GM20431 (cell line): ENCODE data around the gene CLCA2.

Experiments used
- in situ Hi-C: fragments of 300-500 bp; cut with MseI, MboI; formaldehyde crosslinking; loops from one replicate; pipeline ENCODE4 v1.15.0; 2020; ENCODE audit warnings: low sequenced_read_pairs; ENCODE audit not compliant: unreplicated experiment

CLCA2 gene

DNA sequence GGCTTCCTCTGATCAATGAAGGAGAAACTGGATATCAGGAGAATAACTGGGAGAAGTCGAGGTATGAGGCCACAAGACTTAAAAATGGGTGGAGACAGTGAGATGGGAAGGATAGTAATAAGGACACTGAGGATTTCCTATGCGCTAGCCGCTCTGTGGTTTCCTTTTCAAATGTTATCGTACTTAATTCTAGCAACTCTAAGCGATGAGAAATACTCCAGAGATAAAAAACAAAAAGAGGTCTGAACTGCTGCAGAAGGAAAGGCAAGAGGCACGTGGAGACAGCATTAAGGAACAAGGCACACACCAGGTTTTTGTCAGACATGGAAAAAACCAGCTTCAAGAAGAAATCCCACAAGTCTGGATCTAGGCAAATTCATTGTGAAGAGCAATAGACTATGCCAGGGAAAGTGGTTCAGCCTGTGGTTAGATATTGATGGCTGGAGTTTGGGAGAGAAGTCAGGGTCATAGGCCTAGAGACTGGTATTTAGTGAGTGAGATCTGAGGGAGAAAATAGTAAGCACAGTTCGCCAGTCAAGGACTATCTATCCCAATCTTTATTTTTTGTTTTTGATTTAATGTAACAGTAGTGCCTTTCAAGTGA lies 5.3 kb downstream of the CLCA2 start:
- in situ Hi-C loops: no loop called here

DNA sequence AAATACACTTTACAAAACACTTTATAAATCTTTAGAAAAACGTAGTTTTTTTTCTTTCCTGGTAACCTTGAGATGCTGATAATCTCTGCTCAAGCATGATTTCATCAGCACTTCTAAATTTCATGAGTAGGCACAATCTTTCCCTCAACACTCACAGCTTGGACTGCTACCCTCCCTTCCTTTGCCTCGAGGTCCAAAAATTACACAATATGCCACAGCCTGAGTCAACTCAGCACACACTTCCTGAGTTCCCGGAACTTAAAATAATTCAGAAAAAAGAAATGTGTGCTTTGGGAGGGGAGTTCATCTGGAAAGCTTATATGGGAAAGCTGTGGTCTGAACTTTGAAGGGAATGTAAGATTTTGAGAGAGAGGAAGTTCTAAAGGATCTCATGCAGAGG lies 5.9 kb downstream of the CLCA2 start:
- in situ Hi-C loops: no loop called here

DNA sequence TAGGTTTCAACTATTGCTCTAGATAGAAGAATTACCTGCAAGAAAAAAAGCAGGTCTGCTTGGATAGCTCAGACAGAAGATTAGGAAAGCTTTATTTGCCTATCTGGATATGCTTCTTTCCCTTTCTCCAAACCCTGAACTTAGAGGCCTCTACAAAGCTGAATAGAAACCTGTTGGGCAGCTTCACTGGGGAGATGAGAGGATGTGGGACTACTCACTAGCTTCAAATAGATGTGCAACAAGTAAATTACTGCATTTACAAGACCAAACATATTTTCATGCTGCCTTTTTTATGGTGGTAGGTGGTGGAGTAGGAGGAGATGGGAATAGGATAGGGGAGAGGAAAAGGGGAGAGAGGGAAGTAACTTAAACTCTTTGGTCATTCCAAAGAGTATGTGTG lies 6.4 kb downstream of the CLCA2 start:
- in situ Hi-C loops: no loop called here

DNA sequence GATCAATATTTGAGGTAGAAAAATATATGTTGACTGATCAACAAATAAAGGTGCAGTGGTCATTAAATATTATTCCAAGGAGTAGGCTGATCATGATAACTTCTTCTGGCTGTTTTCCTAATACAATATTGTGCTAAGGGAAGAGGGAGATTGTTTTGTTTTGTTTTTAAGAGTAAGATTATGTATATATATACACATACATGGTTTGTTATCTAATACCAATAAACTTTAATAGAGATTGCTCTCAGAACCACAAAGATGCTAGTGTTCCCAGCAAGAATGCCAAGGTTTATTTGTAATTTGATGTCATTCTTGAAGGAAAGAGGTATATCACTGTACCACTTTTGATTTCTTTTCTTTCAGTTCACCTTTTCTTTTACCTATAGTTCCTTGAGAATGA lies 10.1 kb downstream of the CLCA2 start:
- in situ Hi-C loops: no loop called here

DNA sequence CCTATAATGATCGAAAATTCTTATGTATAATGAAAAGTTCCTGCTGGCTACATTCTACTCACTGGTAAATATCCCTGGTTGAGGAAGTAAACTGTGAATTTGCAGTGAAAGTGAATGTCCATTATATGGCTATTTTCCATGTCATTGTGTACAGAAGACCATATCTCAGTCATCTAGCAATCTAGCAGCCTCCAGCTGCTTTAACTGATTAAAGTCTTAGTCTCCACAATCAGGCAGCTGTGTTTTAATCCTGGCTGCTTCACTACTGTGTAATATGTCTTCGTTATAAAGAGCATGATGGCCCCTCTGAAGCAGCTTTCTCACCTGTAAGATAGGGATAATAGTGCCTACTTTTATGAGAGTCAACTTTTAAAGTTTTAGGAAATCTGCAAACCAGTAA lies 11.4 kb downstream of the CLCA2 start:
- in situ Hi-C loops: no loop called here

DNA sequence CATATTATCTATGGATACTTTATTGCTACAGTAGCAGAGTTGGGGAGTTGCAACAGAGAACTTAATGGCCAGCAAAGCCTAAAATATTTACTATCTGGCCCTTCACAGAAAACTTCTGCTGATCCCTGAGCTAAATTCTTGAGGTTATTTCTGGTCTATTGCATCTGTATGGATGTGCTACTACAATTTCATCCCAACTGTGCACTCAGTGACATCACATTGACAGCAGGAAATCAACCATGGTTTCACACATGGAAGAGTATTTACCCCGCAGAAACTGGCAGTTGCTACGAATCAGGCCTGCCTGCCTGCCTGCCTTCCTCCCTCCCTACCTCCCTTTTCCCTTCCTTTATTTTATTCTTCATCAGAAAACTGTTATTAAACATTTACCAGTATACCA lies 12.1 kb downstream of the CLCA2 start:
- in situ Hi-C loops: no loop called here

DNA sequence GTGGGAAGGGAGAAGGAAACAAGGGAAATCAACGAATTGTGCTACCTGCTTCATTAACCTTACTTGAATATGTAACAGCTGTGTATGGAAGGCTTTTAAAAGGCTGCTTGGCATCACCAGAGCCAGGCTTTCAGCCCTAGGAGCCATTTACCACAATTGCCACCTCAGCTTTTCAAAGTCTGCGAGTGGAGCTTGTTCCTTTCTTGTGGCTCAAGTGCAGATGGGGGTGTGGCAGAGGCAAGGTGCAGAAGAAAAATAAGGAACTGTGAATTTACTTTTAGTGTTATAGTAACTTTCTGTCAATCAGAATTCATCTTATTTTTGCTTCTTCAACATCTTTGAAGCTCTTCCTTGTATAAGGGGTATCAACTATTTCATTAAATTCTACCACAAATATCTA lies 17.6 kb downstream of the CLCA2 start:
- in situ Hi-C loops: no loop called here

DNA sequence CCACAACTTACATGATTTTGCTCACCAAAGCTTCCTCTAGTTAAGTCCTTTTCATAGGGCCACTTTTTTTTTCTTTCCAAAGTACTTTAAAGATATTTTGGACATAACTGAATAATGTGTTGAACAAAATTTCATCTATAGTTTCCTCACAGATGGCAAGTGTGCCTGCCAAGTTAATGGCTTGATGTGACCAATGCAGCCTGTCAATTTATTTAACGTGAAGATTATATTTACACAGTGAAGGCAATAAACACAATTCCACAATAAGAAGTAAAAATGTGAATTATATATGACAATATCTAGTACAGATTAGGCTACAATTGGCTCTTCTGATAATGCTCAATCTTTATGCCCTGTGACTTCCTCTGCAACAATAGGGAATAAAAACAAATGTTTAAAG lies 18.0 kb downstream of the CLCA2 start:
- in situ Hi-C loops: no loop called here

DNA sequence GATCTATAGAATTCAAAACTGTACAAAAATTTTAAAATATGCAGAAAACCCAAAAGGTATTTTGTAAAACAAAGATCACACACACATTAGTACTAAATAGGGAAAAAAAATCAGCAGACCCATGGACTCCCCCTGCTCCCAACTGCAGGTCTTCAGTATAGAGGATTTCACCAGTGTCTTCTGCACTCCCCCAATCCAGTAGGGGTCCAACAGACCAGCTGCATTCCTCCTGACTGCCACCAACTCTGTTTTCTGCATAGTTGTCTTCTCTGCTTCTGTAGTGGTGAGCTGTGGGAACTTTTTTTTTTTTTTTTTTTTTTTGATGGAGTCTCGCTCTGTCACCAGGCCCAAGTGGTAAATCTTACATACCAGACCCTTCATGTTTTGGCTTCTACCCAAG lies 21.9 kb downstream of the CLCA2 start:
- in situ Hi-C loops: no loop called here

DNA sequence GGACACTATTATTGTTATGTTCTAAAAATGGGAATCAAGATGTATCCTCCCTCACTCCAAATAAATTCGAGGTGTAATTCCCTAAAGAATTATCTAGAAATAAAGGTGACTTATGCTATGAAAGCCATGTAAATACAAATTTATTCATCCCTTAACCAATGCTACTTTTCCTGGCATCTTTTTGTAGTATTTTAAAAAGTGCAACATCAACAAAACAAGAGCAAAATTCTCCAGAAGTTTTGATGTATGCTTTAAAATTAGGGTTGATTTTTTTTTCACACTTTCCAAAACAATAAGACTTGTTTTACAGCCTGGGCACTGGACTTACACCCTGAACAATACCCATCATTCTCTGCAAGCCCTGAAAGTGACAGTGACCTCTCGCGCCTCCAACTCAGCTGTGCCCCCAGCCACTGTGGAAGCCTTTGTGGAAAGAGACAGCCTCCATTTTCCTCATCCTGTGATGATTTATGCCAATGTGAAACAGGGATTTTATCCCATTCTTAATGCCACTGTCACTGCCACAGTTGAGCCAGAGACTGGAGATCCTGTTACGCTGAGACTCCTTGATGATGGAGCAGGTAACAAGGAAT lies 23.3 kb downstream of the CLCA2 start:
- in situ Hi-C loops: no loop called here

DNA sequence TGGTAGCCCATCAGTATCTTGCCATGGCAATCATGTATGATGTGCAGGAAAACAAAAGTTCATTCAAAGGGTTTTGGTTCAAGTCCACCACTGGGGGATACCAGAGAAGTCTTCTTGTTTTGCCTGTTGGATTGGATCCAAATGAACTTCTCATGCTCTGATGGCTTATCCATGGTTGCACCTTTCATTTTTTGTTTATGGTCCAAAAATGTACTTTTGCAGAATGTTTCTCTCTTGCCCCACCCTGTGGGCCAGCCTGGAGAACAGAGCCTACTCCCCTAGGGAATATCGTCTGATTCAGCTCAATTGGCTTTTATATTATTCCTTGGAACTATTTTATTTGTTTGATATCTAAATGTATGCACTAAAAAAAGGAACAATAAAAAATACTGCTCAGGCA lies 24.7 kb downstream of the CLCA2 start:
- in situ Hi-C loops: no loop called here

DNA sequence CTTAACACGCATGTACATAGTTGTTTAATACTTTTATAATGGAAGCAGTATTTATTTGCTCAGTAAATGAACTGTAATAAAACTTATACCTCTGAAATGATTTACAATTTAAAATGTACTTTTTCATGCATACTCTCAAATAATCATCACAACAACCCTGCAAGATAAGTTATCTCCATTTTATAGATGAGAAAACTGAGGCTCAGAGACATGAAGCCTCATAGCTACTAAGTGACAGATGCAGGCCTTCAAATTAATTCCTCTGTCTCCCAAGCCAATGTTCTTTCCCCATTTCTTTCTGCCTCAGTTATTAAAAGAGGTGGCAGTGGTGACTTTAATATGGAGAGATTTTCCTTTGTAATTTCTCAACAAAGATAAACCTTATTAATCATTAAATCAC lies 25.1 kb downstream of the CLCA2 start:
- in situ Hi-C loops: no loop called here

DNA sequence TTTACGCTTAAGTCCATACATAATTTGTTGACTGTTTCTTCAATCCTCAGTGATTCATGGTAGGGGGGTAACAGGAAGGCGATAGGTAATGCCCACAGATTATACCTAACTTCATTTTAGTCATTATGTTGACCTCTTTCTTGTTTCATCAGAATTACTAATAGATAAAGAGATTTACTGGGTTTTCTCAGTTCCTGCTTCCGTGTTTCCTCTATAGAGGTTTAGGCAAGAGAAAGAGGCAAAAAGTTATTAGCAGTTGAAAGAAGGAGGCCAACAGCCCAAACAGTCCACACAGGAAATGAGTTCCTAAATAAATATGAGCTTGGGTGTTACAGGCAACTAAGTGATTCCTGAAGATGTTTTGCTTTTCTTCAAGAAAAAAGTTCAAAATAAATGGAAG lies 26.9 kb downstream of the CLCA2 start:
- in situ Hi-C loops: no loop called here

DNA sequence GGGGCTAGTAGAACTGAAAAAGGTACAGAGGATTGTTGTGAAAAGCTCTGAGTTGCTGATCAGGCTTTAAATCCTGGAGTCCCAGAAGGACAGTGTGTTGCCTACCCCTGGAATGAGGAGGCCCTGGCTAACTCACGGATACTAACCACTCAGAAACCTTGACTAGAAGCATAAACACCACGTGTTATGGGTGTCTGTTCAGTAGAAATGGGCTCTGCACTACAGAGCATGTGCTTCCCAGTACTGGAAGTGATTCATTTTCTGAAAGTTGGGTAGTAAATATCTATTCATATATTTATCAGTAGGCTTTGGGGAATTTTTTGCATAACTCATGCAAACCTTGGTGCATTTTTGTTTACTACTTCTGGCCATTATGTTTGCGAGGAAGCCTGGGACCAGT lies 29.7 kb downstream of the CLCA2 start:
- in situ Hi-C loops: no loop called here

DNA sequence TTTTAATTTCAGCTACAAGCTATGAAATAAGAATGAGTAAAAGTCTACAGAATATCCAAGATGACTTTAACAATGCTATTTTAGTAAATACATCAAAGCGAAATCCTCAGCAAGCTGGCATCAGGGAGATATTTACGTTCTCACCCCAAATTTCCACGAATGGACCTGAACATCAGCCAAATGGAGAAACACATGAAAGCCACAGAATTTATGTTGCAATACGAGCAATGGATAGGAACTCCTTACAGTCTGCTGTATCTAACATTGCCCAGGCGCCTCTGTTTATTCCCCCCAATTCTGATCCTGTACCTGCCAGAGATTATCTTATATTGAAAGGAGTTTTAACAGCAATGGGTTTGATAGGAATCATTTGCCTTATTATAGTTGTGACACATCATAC lies 31.1 kb downstream of the CLCA2 start:
- in situ Hi-C loops: no loop called here

DNA sequence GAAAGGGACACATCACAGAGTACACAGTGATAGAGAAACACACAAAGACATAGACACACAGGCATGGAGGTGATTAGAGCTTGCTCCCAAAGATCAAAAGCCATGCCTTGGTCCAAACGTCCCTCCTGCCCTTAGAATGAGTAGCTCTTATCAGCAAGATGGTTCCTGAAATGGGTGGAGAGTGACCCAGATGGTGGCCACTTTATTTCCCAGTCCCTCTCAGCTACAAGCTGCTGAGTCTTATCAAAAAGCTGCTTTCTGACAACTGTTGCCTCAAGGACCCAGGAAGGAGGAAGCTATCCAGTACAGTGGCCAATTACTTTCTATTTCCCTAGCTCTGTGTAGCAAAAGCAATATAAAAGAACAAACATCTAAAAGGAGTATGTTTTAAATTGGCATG lies 37.0 kb downstream of the CLCA2 start:
- in situ Hi-C loops: no loop called here

DNA sequence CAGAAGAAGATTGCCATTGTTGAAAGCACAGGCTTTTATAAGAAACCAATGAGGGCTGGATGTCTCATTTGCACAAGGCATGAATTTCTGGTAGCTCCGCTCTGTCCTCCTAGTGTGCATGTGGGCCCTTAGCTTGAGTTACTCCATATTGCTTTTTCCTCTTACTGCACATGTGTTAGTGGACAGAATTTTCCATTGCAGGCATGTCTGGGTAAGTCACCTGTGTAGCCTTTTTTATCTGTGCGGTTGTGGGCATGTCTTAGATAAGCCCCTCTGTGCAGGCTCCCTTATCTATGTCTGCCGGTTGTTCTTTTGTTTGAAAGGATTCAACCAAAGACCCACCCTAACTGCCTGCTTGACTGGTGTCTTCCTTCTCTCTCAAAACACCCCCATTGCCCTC lies 37.5 kb downstream of the CLCA2 start:
- in situ Hi-C loops: no loop called here

DNA sequence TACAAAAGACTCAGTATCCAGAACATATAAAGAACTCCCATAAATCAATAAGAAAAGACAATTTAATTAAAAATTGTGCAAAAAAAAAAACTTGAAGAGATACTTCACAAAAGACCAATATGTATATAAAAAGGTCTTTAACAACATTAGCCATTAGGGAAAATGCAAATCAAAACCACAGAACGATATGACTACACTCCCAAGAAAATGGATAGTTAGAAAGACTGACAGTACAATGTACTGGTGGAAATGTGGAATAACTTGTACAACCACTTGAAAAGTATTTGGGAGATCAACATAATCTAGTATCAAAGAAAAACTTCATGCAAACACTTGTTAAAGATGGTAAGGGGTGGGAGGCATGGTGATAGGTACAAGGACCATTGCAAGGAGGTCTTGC lies 40.8 kb downstream of the CLCA2 start:
- in situ Hi-C loops: no loop called here

DNA sequence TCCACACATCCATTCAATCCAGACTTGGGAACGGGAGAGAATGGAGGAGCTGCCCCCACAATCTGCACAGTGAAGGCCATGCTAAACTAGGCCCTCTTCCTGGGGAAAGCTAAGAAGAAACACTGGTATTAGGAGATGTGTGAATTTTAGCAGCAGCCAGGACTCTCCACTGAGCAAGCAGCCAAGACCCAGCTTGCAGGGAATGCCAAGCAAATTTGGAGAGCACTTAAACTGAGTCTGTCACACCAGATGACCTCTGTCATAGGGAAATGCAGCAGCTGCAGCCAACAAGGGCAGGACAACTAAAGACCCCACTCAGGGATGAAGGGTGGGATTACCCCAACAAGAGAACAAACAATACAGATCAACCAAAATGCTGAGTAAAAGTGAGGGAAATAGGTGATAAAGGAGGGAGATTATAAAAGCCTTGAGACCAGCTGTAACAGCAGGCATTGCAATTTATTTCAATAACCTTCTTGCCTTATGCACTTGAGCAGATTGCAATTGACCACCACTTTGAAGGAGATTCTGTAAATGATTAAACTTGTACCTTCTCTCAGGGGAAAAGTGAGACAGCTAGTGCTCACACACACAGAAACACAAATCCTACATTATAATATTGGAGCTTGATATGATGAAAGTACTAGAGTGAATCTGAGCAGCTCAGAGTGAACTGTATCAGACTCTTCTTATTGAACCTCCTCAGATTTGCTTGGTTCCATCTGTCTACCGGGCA lies 42.3 kb downstream of the CLCA2 start:
- in situ Hi-C loops: no loop called here

DNA sequence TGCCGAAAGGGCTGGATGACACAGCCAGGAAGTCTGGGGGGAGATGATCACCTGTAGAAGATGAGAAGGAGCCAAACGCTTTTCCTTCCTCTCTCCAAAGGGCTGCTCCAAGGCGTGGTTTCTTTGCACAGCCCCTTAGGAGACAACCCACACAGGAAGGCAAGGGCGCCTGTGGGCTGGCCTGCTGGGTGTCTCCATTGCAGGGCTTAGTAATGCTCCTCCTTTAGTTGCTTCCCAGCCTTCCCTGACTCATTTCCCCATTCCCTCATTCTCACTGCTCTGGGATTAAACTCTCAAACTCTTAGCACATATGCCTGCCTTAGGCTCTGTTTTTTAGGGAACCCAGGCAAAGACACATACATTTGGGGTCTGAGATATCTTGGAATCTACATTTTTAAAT lies 43.0 kb downstream of the CLCA2 start:
- in situ Hi-C loops: no loop called here

DNA sequence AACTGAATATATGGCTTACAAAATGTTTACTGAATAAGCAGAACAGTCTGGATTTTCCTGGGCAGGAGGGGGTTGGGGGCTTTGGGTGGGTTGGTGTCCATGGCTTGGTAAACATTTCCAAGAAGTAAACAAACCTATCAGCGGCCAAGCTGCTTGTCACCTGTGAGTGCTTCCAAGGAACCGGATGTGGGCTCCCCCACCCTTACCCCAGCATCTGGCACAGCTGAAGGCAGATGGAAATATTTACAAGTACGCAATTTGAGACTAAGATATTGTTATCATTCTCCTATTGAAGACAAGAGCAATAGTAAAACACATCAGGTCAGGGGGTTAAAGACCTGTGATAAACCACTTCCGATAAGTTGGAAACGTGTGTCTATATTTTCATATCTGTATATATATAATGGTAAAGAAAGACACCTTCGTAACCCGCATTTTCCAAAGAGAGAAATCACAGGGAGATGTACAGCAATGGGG lies 44.6 kb downstream of the CLCA2 start, which contains the start of gene CLCA1:
TSS of gene CLCA1 (plus strand) at position 427 of the 477 bp plus-strand sequence. CDS start at position 472, 45 bp downstream.
- in situ Hi-C loops: no loop called here

DNA sequence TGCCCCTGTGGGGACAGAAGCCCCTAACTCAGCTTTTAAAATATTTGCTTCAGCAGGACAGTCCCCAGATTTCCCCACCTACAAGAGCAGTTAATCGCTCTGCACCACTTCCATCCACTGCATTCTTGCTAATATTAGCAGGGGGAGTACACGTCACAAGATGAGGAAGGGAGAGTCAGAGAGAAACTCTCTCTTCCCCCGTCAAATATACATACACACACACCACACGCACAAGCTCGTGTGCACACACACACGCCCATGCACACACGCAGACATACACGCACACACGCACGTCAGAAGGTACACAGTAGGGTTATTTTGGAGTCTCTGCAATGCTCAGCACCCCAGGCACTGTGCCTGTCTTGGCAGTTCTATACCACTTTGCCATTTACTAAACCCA lies 46.9 kb downstream of the CLCA2 start:
- in situ Hi-C loops: no loop called here
